Thyroid gland (tissue), 4 donors: Measurements from ENCODE around the gene SEC14L1.

Experiments used
- POLR2A ChIP-seq, 2 donors: fragments of 450-650 bp; IDR thresholded peaks; one replicate each; pipeline ENCODE4 v1.6.1; 2017; ENCODE audit warnings: antibody characterized with exemption in 2 of 2, mild to moderate bottlenecking in 2 of 2, moderate library complexity in 1 of 2
- TF ChIP-seq, protein P1 (sequence below), 6 experiments: fragments of 200-600 bp in 3 of 6; fragments of 450-650 bp in 3 of 6; sonication (generic) in 3 of 6; IDR thresholded peaks; one replicate each; pipeline ENCODE4 v1.5.1; 2016 to 2019; ENCODE audit warnings: antibody characterized with exemption in 6 of 6, mild to moderate bottlenecking in 2 of 6, inconsistent platforms in 1 of 6, moderate library complexity in 1 of 6

DNA sequence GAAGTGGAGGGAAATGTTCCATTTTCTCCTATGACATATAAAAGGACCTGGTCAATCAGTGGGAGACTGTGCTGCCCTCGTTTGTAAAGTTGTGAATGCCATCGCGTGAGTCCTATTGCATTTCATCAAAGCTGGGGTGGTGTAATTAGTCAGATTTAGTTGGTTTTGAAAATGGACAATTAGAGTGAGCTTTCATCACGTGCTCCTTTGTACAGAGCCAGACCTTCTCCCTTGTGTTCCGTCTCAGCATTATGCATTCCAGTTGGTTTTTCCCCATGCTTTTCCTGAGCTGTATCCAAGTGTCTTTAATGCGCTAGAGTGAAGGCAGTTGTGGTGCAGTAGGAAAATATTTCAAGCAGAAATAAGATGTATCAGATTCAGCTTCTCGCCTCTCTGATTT lies 10.4 kb downstream of the SEC14L1 start:
- no peak for TF ChIP-seq POLR2A (IDR thresholded peaks at IDR 0.05)
- TF ChIP-seq, protein P1, sequence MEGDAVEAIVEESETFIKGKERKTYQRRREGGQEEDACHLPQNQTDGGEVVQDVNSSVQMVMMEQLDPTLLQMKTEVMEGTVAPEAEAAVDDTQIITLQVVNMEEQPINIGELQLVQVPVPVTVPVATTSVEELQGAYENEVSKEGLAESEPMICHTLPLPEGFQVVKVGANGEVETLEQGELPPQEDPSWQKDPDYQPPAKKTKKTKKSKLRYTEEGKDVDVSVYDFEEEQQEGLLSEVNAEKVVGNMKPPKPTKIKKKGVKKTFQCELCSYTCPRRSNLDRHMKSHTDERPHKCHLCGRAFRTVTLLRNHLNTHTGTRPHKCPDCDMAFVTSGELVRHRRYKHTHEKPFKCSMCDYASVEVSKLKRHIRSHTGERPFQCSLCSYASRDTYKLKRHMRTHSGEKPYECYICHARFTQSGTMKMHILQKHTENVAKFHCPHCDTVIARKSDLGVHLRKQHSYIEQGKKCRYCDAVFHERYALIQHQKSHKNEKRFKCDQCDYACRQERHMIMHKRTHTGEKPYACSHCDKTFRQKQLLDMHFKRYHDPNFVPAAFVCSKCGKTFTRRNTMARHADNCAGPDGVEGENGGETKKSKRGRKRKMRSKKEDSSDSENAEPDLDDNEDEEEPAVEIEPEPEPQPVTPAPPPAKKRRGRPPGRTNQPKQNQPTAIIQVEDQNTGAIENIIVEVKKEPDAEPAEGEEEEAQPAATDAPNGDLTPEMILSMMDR (IDR thresholded peaks at IDR 0.05), result no peak
